Liver (tissue), 3 donors: Measurements from ENCODE around the gene IQGAP2.

ENCODE experiments used
- JUND ChIP-seq, 2 donors: IDR thresholded peaks; 2 replicates each; pipeline ENCODE4 v1.6.1; 2016; ENCODE audit warnings: antibody characterized with exemption in 2 of 2
- RAD21 ChIP-seq, 2 donors: IDR thresholded peaks; 2 replicates each; pipeline ENCODE4 v1.6.1; 2016; ENCODE audit warnings: antibody characterized with exemption in 2 of 2, mild to moderate bottlenecking in 2 of 2
- RXRA ChIP-seq, 2 donors: IDR thresholded peaks; 2 replicates each; pipeline ENCODE4 v1.6.1; 2017 to 2018; ENCODE audit warnings: antibody characterized with exemption in 2 of 2, mild to moderate bottlenecking in 1 of 2
- SP1 ChIP-seq: IDR thresholded peaks from 2 replicates; pipeline ENCODE4 v1.6.1; 2018; ENCODE audit warnings: antibody characterized with exemption, mild to moderate bottlenecking
- TAF1 ChIP-seq: conservative IDR thresholded peaks from 2 replicates; pipeline ENCODE4 v1.6.1; 2016; ENCODE audit warnings: antibody characterized with exemption, mild to moderate bottlenecking
- YY1 ChIP-seq: IDR thresholded peaks from 2 replicates; pipeline ENCODE4 v1.6.1; 2016; ENCODE audit warnings: antibody characterized with exemption, mild to moderate bottlenecking
- TF ChIP-seq, protein P1 (sequence below): fragments of 150-350 bp; IDR thresholded peaks from 2 replicates; pipeline ENCODE4 v1.5.1; 2017; ENCODE audit warnings: improper control_type of control experiment, low read depth, low read length; ENCODE audit not compliant: missing input control
- TF ChIP-seq, protein P2 (sequence below): IDR thresholded peaks from 2 replicates; pipeline ENCODE4 v1.6.1; 2016; ENCODE audit warnings: antibody characterized with exemption
- TF ChIP-seq, protein P3 (sequence below): IDR thresholded peaks from 2 replicates; pipeline ENCODE4 v1.6.1; 2016; ENCODE audit warnings: antibody characterized with exemption, mild to moderate bottlenecking
- donor health status: healthy.
- donor health status: healthy.

DNA sequence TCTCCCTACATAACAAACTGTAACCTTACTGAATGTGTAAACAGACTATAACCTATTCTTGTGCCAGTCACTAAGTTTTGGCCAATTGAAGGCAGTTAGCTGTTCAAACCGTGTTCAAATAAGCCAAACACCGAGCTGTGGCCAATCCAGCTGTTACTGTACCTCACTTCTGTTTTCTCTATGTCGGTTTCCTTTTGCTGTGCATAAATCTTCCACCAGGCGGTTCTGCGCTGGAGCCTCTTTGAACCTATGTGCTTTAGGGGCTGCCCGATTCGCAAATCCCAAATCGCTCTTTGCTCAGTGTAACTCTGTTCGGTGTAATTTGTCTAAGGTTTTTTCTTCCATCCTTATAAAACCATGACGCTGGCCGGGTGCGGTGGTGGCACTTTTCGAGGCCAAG is 344.6 kb downstream of the IQGAP2 start:
- no peak for TF ChIP-seq RAD21 (IDR thresholded peaks at IDR 0.05)
- TF ChIP-seq, protein P1, sequence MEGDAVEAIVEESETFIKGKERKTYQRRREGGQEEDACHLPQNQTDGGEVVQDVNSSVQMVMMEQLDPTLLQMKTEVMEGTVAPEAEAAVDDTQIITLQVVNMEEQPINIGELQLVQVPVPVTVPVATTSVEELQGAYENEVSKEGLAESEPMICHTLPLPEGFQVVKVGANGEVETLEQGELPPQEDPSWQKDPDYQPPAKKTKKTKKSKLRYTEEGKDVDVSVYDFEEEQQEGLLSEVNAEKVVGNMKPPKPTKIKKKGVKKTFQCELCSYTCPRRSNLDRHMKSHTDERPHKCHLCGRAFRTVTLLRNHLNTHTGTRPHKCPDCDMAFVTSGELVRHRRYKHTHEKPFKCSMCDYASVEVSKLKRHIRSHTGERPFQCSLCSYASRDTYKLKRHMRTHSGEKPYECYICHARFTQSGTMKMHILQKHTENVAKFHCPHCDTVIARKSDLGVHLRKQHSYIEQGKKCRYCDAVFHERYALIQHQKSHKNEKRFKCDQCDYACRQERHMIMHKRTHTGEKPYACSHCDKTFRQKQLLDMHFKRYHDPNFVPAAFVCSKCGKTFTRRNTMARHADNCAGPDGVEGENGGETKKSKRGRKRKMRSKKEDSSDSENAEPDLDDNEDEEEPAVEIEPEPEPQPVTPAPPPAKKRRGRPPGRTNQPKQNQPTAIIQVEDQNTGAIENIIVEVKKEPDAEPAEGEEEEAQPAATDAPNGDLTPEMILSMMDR, result no peak
- TF ChIP-seq RXRA (IDR thresholded peaks at IDR 0.05), result no peak
- TF ChIP-seq, protein P2, sequence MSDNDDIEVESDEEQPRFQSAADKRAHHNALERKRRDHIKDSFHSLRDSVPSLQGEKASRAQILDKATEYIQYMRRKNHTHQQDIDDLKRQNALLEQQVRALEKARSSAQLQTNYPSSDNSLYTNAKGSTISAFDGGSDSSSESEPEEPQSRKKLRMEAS, result no peak
- TF ChIP-seq, protein P3, sequence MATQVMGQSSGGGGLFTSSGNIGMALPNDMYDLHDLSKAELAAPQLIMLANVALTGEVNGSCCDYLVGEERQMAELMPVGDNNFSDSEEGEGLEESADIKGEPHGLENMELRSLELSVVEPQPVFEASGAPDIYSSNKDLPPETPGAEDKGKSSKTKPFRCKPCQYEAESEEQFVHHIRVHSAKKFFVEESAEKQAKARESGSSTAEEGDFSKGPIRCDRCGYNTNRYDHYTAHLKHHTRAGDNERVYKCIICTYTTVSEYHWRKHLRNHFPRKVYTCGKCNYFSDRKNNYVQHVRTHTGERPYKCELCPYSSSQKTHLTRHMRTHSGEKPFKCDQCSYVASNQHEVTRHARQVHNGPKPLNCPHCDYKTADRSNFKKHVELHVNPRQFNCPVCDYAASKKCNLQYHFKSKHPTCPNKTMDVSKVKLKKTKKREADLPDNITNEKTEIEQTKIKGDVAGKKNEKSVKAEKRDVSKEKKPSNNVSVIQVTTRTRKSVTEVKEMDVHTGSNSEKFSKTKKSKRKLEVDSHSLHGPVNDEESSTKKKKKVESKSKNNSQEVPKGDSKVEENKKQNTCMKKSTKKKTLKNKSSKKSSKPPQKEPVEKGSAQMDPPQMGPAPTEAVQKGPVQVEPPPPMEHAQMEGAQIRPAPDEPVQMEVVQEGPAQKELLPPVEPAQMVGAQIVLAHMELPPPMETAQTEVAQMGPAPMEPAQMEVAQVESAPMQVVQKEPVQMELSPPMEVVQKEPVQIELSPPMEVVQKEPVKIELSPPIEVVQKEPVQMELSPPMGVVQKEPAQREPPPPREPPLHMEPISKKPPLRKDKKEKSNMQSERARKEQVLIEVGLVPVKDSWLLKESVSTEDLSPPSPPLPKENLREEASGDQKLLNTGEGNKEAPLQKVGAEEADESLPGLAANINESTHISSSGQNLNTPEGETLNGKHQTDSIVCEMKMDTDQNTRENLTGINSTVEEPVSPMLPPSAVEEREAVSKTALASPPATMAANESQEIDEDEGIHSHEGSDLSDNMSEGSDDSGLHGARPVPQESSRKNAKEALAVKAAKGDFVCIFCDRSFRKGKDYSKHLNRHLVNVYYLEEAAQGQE, result no peak
- TF ChIP-seq JUND (IDR thresholded peaks at IDR 0.05), result no peak
- no peak for TF ChIP-seq TAF1
- no peak for TF ChIP-seq SP1
- TF ChIP-seq YY1, result no peak
